Effector memory CD4-positive, alpha-beta T cell (primary cell): ENCODE data around the gene CHST11.

Source experiments
- DNase-seq, 3 donors: peaks; one replicate each; pipeline ENCODE4 v3.0.0-alpha.2; 2020
- H3K27ac ChIP-seq: 2 replicates; pipeline ENCODE4 v1.7.0; 2013; ENCODE audit warnings: mild to moderate bottlenecking, low read length, moderate library complexity; ENCODE audit not compliant: insufficient read depth, poor library complexity, severe bottlenecking
- H3K27me3 ChIP-seq: replicated peaks from 2 replicates; pipeline ENCODE4 v1.7.0; 2013; ENCODE audit warnings: mild to moderate bottlenecking, low read length; ENCODE audit not compliant: insufficient read depth, control insufficient read depth, poor library complexity, severe bottlenecking
- H3K36me3 ChIP-seq: 2 replicates; pipeline ENCODE4 v1.7.0; 2013; ENCODE audit warnings: mild to moderate bottlenecking, low read length, moderate library complexity; ENCODE audit not compliant: control insufficient read depth, insufficient read depth
- H3K4me1 ChIP-seq: 2 replicates; pipeline ENCODE4 v1.7.0; 2013; ENCODE audit warnings: low read length, mild to moderate bottlenecking; ENCODE audit not compliant: control insufficient read depth, insufficient read depth, poor library complexity, severe bottlenecking
- H3K4me3 ChIP-seq: 2 replicates; pipeline ENCODE4 v1.7.0; 2013; ENCODE audit warnings: low read length, low read depth, mild to moderate bottlenecking; ENCODE audit not compliant: insufficient read depth, poor library complexity, severe bottlenecking
- H3K9me3 ChIP-seq: 2 replicates; pipeline ENCODE4 v1.7.0; 2013; ENCODE audit warnings: mild to moderate bottlenecking, low read length, moderate library complexity; ENCODE audit not compliant: control insufficient read depth

CHST11 gene

DNA sequence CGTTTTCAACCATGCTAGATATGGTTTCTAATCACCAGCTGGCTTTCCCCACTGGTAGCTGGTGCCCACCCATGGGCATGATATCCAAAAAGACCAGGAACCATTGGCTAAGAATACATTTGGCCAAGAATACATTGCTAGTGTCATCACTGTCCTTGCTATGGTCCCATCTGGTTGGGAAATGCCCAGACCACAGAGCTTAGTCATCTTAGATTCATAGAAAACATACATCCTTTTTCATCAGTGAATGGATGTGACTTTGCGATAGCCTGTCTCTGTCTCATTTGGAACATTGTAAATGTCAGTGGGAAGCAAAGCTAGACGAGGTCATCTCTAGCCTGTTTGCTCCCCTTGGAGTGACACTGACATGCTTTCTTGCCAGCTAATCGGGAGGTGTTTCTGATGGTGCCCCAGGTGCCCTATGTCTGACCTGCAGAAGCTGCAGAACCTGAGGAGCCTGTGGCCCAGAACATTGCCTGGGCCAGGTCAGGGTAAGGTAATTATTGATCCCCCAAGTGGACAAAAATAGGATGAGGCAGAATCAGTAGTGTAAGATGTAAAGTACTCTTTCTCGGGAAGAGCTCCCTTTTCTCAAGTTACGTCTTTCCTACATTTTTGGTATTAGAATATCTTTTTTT, 306.5 kb downstream of the CHST11 start:
- Histone ChIP-seq H3K9me3 (no peaks in the 10 kb centered on the region), H3K4me3 (no peak overlapping the region), H3K27me3 (no peaks in the 10 kb centered on the region), H3K36me3 (no peaks in the 10 kb centered on the region), H3K27ac (no peak overlapping the region), H3K4me1 (peaks cover 13% of the 10 kb centered on the region)
- no peak for DNase-seq

GRCh38 chr12:104764225-104765091, 307.7 kb downstream of the CHST11 start:
- no peaks in the 10 kb centered on the region for H3K9me3 ChIP-seq
- H3K27ac ChIP-seq, result no peak overlapping the region
- H3K4me3 ChIP-seq, result peak overlapping the region; percentile 1
- peaks cover 13% of the 10 kb centered on the region for H3K4me1 ChIP-seq
- H3K36me3 ChIP-seq, result no peaks in the 10 kb centered on the region
- no peak for DNase-seq
- H3K27me3 ChIP-seq, result no peaks in the 10 kb centered on the region

DNA sequence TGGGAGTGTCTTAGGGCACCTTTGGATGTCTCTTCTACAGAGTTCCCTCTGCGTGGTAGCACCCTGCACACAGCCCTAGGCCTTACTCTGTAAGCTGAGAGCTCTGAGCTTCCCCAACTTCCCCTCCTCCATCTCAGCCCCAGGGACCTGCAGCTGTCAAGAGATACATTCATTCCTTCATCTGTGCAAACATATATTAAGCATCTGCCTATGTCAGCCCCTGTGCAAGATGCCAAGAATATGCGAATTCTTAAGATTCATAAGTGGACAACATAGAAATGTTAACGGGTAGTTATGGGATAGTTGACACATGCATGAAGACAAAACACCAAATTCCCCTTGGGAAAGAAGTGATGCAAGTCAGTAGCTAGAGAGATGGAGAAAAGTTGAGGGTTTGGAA, 310.5 kb downstream of the CHST11 start:
- H3K27me3 ChIP-seq, result no peaks in the 10 kb centered on the region
- H3K4me1 ChIP-seq, result peaks cover 13% of the 10 kb centered on the region
- DNase-seq, result no peak
- no peak overlapping the region for H3K27ac ChIP-seq
- H3K36me3 ChIP-seq, result no peaks in the 10 kb centered on the region
- no peaks in the 10 kb centered on the region for H3K9me3 ChIP-seq
- H3K4me3 ChIP-seq, result no peak overlapping the region

DNA sequence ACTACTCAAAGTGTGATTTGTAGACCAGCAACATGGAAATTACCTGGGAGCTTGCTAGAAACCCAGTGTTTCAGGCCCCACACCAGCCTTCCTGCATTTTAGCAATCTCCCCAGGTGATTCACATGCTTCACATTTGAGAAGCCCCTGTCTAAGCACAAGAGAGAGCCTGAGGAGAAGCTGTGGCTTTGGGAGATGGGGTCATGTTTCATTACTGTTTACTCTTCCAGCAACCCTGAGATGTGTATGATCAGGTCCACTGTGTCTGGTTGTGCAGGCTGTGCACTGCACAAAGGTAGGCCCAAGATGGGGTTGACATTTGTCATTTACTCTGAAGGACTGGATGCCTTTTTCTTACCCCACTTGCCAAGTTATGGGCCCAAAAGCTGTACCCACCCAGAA, 311.3 kb downstream of the CHST11 start:
- Histone ChIP-seq H3K4me1 (peaks cover 13% of the 10 kb centered on the region), H3K4me3 (no peak overlapping the region), H3K9me3 (no peaks in the 10 kb centered on the region), H3K27ac (no peak overlapping the region), H3K27me3 (no peaks in the 10 kb centered on the region), H3K36me3 (no peaks in the 10 kb centered on the region)
- DNase-seq, result no peak

DNA sequence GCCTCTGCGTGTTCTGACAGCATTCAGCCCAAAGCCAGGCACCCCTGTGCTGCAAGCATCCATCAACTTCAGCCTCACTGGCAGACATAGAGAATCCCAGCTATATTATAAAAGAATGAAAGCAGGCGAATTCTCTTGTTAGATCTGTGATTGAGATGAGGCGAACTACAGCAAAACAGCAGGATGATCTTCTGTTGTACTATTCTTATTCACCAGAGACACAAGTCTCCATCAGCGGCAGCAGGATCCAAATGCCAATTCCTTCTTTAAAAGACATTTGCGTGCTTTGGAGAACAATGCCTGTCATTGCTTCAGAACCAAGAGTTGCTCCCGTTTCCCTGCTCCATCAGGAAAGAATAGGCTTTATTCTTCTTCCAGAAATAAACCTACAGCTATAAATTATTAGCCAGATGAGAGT, 312.4 kb downstream of the CHST11 start:
- H3K36me3 ChIP-seq, result no peaks in the 10 kb centered on the region
- no peak for DNase-seq
- peaks cover 11% of the 10 kb centered on the region for H3K4me1 ChIP-seq
- H3K9me3 ChIP-seq, result no peaks in the 10 kb centered on the region
- H3K4me3 ChIP-seq, result no peak overlapping the region
- no peak overlapping the region for H3K27ac ChIP-seq
- no peaks in the 10 kb centered on the region for H3K27me3 ChIP-seq

DNA sequence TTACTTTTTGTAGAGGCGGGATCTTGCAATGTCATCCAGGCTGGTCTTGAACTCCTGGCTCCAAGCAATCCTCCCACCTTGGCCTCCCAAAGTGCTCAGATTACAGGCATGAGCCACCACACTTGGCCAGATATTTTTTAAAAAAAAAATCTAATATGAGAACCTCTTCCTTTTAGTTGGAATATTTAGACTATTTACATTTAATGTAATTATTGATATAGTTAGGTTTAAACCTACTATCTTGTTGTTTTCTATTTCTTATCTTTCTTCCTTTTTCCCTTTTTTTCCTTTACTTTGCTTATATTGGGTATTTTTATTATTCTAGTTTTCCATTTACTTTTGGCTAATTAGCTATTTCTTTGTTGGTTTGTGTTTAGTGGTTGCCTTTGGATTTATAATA, 315.6 kb downstream of the CHST11 start:
- Histone ChIP-seq H3K27me3 (no peaks in the 10 kb centered on the region), H3K9me3 (no peaks in the 10 kb centered on the region), H3K27ac (no peak overlapping the region), H3K4me1 (no peaks in the 10 kb centered on the region), H3K36me3 (no peaks in the 10 kb centered on the region), H3K4me3 (no peak overlapping the region)
- no peak for DNase-seq

DNA sequence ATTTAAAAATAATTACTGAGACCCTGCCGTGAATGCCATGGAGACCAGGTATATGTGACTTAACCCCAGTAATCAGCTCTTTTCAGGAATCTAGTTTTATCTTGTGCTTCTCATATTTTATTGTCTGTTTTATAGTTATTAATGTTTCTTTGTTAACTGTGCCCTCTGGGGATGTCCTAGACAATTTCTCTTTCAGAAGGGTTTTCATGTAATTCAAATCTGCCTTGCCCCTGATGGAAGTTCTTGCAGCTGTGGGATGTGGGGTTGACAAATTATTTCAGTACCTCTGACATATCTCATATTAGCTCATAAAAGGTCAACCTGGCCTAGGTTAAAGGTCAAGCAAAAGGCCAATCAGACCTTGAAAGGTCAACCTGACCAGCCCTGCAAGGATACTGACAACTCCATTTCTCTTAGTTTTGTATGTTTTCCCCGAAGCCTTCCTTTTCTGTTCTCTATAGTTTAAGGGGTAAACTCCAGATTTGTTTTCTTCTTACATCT, 319.0 kb downstream of the CHST11 start:
- Histone ChIP-seq H3K4me3 (no peak overlapping the region), H3K27me3 (no peaks in the 10 kb centered on the region), H3K9me3 (no peaks in the 10 kb centered on the region), H3K4me1 (no peaks in the 10 kb centered on the region), H3K36me3 (no peaks in the 10 kb centered on the region), H3K27ac (no peak overlapping the region)
- DNase-seq, result no peak

DNA sequence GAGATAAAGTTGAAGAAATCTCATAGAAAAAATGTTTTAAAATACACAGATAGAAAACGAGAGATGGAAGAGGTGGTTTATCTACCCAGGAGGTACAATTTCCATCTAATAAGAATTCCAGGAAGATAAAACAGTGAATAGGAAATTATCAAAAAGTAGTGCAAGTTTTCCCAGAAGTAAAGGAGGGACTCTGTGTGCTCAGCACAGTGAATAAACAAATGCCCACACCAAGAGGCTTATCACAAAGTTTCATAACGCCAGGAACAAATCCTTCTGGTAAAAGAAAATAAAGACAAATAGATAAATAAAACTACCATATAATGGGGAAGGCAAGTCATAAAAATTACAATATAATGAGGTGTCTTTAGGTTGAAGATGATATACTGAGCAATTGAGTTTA, 322.4 kb downstream of the CHST11 start:
- H3K27me3 ChIP-seq, result no peaks in the 10 kb centered on the region
- no peaks in the 10 kb centered on the region for H3K4me1 ChIP-seq
- no peak overlapping the region for H3K27ac ChIP-seq
- H3K9me3 ChIP-seq, result no peaks in the 10 kb centered on the region
- no peaks in the 10 kb centered on the region for H3K36me3 ChIP-seq
- no peak overlapping the region for H3K4me3 ChIP-seq
- no peak for DNase-seq

GRCh38 chr12:104782296-104782695, 325.5 kb downstream of the CHST11 start:
- Histone ChIP-seq H3K27ac (no peak overlapping the region), H3K36me3 (no peaks in the 10 kb centered on the region), H3K4me1 (no peaks in the 10 kb centered on the region), H3K9me3 (no peaks in the 10 kb centered on the region), H3K4me3 (no peak overlapping the region), H3K27me3 (no peaks in the 10 kb centered on the region)
- no peak for DNase-seq

- Histone ChIP-seq H3K36me3 (no peaks in the 10 kb centered on the region), H3K9me3 (no peaks in the 10 kb centered on the region), H3K4me1 (no peaks in the 10 kb centered on the region), H3K27me3 (no peaks in the 10 kb centered on the region), H3K27ac (no peak overlapping the region), H3K4me3 (no peak overlapping the region)
- no peak for DNase-seq
These were observed 327.8 kb downstream of the CHST11 start for GRCh38 chr12:104784592-104784991.
